SK-N-DZ (cell line): Measurements from ENCODE around the gene HS3ST2.
"Not testable (repeated sequence)": the region's sequence is repeated elsewhere in the genome, so short reads cannot be mapped to it uniquely, and the experiment has no call there.

Experiments used
- DNase-seq: peaks from one replicate; pipeline ENCODE4 v3.0.0-alpha.2; 2015; ENCODE audit warnings: low spot score

The HS3ST2 gene

GRCh38 chr16:22878955-22879354 is 65.0 kb downstream of the HS3ST2 start:
- no peak for DNase-seq

GRCh38 chr16:22879466-22879865 is 65.5 kb downstream of the HS3ST2 start:
- DNase-seq, result no peak

GRCh38 chr16:22882981-22883380 is 69.0 kb downstream of the HS3ST2 start:
- DNase-seq, result no peak

DNA sequence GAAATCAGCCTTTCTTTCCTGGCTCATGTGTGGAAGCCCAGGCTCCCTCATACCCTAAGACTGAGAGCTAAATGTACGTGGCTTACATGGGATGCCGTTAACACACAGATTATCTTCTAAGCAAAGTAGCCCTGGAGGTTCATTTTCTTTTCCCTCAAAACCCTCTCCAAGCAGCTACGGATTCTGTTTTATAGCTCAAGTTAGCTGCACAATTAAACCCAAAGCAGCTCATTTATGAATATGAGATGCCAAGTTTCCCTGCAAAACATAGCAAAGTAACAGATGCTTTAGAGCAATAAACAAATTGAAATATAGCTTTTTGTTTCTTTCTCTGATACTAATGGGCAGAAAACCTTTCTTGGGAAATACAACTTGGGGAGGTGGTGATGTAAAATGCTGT is 72.0 kb downstream of the HS3ST2 start:
- DNase-seq, result no peak

- no peak for DNase-seq
Measured at GRCh38 chr16:22886927-22887326, 73.0 kb downstream of the HS3ST2 start.

GRCh38 chr16:22887445-22887844 is 73.5 kb downstream of the HS3ST2 start:
- DNase-seq, result no peak

DNA sequence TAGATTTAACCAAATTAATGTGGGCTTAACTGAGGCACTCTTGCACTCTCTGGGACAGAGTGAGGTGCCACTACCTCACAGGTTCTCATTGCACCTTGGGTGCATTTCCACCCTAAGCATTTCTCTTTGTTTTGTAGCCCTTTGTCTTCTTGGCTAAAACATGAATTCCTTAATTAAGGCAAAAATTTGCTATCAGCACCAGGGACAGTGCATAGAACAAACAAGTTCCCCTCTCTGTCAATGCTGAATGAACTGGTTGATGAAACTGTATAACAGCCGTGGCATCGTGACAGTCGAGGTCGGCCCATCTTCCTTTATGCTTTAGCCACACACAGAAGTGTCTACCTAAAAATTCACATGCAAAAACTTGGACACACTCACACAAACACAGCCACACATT is 74.8 kb downstream of the HS3ST2 start:
- DNase-seq, result no peak

DNA sequence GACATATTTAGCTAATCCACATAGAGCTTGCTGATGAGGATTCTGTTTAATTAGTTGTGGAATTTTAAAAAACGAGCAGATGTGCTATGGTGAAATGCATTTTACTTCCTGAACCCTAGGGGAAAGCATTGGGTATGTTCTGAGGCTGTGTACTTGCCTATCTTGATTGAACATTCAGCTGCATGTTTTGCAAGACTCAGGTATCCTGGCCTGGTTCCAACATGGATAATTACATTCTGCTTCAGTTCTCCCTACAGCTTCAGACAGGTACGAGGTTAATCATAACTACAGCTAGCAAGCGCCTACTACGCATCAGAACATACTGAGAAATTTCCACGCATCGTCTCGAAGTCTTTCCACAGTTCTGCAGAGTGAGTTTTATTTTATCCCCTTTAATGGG is 77.0 kb downstream of the HS3ST2 start:
- DNase-seq, result no peak

DNA sequence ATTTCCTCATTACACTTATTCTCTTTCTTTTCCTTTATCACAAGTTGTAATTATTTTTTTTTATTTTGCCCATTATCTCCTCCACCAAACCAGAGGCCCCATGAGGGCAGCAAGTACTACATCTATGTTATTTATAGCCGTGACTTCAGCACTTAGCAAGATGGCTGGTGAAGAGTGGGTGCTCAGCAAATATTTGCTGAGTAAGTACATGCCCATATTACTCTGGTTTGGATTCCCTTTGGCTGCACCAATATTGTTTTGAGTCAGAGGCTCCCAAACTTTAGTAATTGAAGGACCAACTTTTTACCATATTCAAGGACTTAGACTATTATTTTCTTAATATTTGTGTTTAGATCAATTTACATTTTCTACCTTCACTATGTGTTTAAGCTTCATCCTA is 83.2 kb downstream of the HS3ST2 start:
- no peak for DNase-seq

DNA sequence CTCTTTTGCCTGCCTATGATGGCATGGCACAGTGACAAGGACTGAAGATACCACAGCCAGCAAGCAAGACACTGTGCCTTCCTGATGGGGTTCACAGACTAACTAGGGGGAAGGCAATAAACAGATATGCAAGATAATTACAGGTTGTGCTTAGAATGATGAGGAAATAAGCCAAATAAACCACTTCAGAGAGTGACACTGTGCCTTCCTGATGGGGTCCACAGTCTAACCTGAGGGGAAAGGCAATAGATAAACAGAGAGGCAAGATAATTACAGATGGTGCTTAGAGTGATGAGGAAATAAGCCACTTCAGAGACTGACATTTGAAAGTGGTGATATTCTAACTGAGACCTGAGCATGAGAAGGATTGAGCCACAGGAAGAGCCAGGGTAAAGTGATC is 84.2 kb downstream of the HS3ST2 start:
- no peak for DNase-seq

DNA sequence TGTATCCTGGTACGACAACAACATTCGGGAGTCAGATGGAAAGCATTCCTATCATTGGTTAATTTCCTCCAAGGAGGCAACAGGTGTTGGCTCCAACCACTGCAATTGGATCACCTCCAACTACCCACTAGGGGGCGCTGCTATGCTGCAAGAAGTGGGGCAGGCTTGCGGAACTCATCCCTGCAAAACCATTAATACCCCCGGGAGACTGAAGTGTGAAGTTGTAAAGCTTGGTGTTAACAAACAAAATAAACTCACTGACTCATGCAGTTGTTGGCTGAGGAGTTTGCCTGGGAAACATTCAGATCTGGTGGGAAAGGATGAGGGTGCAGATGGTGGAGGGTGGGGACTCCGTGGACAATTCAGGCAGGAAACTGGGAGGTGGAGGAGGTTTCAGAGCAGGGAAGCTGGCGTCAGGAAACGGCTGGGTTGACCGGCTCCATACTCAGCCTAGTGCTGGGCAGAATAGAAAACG is 84.9 kb downstream of the HS3ST2 start:
- peak; percentile 39 for DNase-seq

GRCh38 chr16:22899567-22899966 is 85.6 kb downstream of the HS3ST2 start:
- DNase-seq, result not testable (repeated sequence)

DNA sequence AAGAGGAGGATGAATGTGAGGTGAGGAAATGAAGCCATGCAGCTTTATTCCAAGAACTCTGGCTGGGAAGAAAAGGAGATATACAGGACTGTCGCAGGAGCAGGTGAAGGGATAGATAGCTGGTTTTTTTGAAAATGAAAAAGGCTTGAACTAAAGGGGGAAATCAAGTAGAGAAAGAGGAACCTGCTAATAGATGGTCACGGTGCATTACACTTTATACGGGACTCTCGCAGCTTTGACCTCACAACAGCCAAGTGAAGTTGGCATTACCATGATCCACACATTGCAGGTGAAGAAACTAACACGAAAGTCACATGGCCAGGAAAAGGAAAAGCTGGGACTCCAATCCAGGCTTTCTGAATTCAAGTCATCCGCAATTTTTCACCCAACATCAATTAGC is 86.9 kb downstream of the HS3ST2 start:
- DNase-seq, result no peak

DNA sequence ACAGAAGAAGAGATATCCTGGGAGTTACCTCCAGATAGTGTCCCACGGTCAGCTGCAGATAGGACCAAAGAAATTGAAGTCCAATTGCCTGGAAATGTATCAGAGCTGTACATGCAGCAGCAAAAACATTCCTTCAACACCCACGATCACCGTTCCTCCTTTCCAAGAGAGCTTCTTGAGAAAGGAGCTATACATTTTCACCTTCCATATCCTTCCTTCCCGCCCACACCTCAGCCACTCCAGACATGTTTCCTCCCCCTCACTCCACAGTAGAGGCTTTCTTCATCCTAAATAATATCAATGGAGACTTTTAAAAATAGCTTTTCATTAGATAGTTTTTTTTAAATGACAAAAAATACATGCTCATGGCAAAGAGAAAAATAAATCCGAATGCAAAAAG is 87.6 kb downstream of the HS3ST2 start:
- DNase-seq, result no peak

DNA sequence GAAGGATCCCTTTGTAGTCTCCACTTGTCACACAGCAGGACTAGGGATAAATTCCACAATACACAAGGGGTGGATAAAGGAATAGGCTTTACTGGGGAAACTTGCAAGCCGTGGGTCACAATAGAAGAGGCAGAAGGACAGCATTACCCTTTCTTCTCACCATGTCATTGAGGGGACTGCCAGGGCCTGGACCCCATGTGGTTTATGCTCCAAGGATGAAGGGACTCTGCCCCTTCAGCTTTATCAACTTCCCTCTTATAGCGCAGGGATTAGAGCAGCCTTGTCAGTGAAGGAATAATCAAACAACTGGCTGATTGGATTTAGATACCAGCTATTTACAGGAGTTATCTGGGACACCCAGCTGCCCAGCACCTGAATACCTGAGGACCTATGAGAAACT is 89.8 kb downstream of the HS3ST2 start:
- no peak for DNase-seq

DNA sequence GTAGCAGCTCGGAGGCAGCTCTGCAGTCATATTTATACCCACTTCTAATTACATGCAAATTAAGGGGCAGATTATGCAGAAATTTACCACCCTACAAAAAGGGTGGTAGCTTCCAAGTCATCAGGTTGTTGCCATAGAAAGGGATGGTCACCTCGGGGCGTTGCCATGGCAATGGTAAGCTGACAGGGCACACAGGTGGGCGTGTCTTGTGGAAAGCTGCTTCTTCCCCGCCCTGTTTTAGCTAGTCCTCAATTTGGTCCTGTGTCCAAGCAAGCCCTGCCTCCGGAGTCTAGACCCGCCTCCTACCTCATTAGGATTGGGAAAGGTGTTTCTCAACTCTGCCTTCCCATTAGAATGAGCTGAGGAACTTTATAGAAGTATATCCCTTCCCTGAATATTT is 98.7 kb downstream of the HS3ST2 start:
- no peak for DNase-seq

DNA sequence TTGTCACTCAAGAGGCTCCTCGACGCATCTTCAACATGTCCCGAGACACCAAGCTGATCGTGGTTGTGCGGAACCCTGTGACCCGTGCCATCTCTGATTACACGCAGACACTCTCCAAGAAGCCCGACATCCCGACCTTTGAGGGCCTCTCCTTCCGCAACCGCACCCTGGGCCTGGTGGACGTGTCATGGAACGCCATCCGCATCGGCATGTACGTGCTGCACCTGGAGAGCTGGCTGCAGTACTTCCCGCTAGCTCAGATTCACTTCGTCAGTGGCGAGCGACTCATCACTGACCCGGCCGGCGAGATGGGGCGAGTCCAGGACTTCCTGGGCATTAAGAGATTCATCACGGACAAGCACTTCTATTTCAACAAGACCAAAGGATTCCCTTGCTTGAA is 101.0 kb downstream of the HS3ST2 start:
- no peak for DNase-seq

GRCh38 chr16:22923491-22923890 is 109.5 kb downstream of the HS3ST2 start:
- DNase-seq, result no peak

DNA sequence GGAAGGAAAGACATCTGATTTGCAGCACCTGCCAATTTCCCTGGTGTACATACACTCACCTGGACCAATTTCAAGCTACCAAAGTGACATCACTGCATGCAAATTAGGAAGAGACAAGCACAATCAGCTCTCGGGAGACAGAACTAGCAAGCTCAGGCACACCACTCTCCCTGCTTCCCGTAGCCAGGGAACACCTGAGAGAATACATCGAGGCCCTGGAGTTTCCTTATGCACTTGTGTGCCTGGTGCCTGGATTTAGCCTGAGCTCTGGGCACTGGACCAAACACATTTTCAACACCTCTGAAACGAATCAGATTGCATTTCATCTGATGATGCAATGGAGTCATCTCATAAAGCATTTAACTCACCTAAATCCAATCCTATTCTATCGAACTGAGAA is 110.5 kb downstream of the HS3ST2 start:
- DNase-seq, result no peak

- DNase-seq, result no peak
Measured at GRCh38 chr16:22926105-22926751, 112.3 kb downstream of the HS3ST2 start.

DNA sequence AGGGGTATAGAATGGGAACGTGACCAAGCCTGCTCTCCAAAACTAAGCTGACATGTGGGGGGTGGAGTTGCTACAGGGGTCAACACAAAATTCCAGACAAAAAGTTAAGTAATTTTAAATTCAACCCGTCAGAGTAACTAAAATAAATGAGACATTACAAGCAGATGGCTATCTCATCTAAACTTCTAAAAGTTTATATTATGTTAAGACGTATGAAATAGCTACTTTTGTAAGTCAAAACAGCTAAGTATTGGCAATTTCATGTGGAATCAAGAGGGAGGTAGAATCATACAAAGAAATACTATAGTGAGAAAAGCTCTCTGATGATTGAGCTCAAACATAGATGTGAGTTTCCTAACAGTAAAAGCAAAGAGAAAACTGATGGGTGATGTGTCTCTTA is 113.3 kb downstream of the HS3ST2 start:
- no peak for DNase-seq

GRCh38 chr16:22928882-22929435 is 115.0 kb downstream of the HS3ST2 start:
- no peak for DNase-seq

DNA sequence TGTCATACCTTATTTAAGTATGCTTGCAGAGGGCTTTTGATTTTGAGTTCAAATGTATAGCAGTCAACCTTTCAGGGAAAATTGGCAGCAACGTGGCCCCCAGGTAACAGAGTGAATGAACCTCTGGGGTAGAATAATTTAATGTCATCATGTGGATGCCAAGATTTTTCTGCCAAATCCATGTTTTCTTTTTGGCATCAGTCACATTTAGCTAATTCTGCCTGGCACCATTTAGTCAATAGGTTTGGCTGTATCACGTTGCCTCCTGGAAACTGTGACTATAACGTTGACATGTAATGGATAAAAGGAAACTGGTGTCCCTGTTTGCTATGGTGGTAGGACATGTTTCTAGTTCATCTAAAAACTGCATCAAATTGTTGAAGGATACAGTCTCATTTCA is 115.5 kb downstream of the HS3ST2 start:
- no peak for DNase-seq
